Natural killer cell (primary cell): ENCODE data around the gene FAT1. TPM values are rescaled to one million over a fixed set of nuclear protein-coding genes. Genes with fewer than 3 reads are reported as not detected.

Source experiments
- ATAC-seq, 3 donors: fragments of 150-1000 bp in 2 of 3; fragments of 200-7000 bp in 1 of 3; cut with Tn5 transposase; 1 replicate in 1 of 3; 2 replicates in 2 of 3; pipeline ENCODE4 v1.10.0; 2021; ENCODE audit warnings: mild to moderate bottlenecking in 2 of 3, moderate library complexity in 2 of 3
- DNase-seq, 2 donors: peaks; one replicate each; pipeline versions ENCODE4 v3.0.0 to v3.0.0-alpha.2; 2013 to 2021; ENCODE audit warnings: mixed read lengths in 1 of 2
- H3K27ac ChIP-seq: one replicate; pipeline ENCODE4 v1.5.1; 2013; ENCODE audit warnings: mild to moderate bottlenecking, low read length
- H3K27me3 ChIP-seq: one replicate; pipeline ENCODE4 v1.6.1; 2013; ENCODE audit warnings: low read length; ENCODE audit not compliant: control insufficient read depth, insufficient read depth
- H3K36me3 ChIP-seq: one replicate; pipeline ENCODE4 v1.6.1; 2013; ENCODE audit warnings: low read length; ENCODE audit not compliant: control insufficient read depth, insufficient read depth
- H3K4me1 ChIP-seq: one replicate; pipeline ENCODE4 v1.6.1; 2013; ENCODE audit warnings: low read length; ENCODE audit not compliant: control insufficient read depth, insufficient read depth
- H3K4me3 ChIP-seq: one replicate; pipeline ENCODE4 v1.5.1; 2013; ENCODE audit warnings: low read length
- H3K9me3 ChIP-seq: one replicate; pipeline ENCODE4 v1.6.1; 2013; ENCODE audit warnings: low read length; ENCODE audit not compliant: control insufficient read depth, insufficient read depth
- H3K27ac Mint-ChIP-seq, 2 donors: one replicate each; pipeline ENCODE4 v1.8.0; 2022; ENCODE audit warnings: mild to moderate bottlenecking in 2 of 2, mixed read lengths in 2 of 2, moderate library complexity in 1 of 2
- H3K27me3 Mint-ChIP-seq, 2 donors: one replicate each; pipeline ENCODE4 v1.8.0; 2022; ENCODE audit warnings: low read depth in 2 of 2, mixed read lengths in 2 of 2
- H3K36me3 Mint-ChIP-seq: one replicate; pipeline ENCODE4 v1.8.0; 2022; ENCODE audit warnings: mixed read lengths
- H3K4me1 Mint-ChIP-seq, 2 donors: one replicate each; pipeline ENCODE4 v1.8.0; 2022; ENCODE audit warnings: mixed read lengths in 2 of 2
- H3K4me3 Mint-ChIP-seq: one replicate; pipeline ENCODE4 v1.8.0; 2022; ENCODE audit warnings: mild to moderate bottlenecking, moderate library complexity, mixed read lengths
- H3K9me3 Mint-ChIP-seq, 2 donors: one replicate each; pipeline ENCODE4 v1.8.0; 2022; ENCODE audit warnings: mixed read lengths in 2 of 2
- WGBS: methylation state at CpG from one replicate; pipeline ENCODE4 v1.1.7; 2013; ENCODE audit warnings: missing lambda C conversion rate; ENCODE audit not compliant: insufficient coverage; 5-methylcytosine and 5-hydroxymethylcytosine counted together
- intact Hi-C: fragments of 100-400 bp; cut with micrococcal nuclease; formaldehyde crosslinking; loops from one replicate; pipeline ENCODE4 v1.14.2; 2022
- total RNA-seq, 4 donors: library from RNA; stranded (reverse); fragments of 120-200 nt in 1 of 4; gene quantifications; one replicate each; pipeline versions ENCODE4 v1.2.3 to v1.2.4, GENCODE V29; 2013 to 2022
- TF ChIP-seq, protein P1 (sequence below): fragments of 200-600 bp; IDR thresholded peaks from one replicate; pipeline ENCODE4 v1.8.0; 2022; ENCODE audit warnings: antibody characterized with exemption

FAT1 gene
- total RNA-seq, 3 donors from 2014 or later (not counting 1 experiment from before 2014, with no cell fraction given): not detected

- no peaks in the 10 kb centered on the region for H3K36me3 ChIP-seq
- H3K4me3 ChIP-seq: no peak overlapping the region
- 88% methylated on average over 3 of the region's 3 CpGs for WGBS
- no peak for DNase-seq
- H3K4me1 ChIP-seq: no peaks in the 10 kb centered on the region
- Mint-ChIP-seq H3K9me3 (peaks cover 2 to 7% of the 10 kb centered on the region in 2 donors), H3K36me3 (no peaks in the 10 kb centered on the region), H3K4me1 (no peaks in the 10 kb centered on the region), H3K27me3 (no peaks in the 10 kb centered on the region), H3K27ac (no peak overlapping the region), H3K4me3 (no peak overlapping the region)
- TF ChIP-seq, protein P1, sequence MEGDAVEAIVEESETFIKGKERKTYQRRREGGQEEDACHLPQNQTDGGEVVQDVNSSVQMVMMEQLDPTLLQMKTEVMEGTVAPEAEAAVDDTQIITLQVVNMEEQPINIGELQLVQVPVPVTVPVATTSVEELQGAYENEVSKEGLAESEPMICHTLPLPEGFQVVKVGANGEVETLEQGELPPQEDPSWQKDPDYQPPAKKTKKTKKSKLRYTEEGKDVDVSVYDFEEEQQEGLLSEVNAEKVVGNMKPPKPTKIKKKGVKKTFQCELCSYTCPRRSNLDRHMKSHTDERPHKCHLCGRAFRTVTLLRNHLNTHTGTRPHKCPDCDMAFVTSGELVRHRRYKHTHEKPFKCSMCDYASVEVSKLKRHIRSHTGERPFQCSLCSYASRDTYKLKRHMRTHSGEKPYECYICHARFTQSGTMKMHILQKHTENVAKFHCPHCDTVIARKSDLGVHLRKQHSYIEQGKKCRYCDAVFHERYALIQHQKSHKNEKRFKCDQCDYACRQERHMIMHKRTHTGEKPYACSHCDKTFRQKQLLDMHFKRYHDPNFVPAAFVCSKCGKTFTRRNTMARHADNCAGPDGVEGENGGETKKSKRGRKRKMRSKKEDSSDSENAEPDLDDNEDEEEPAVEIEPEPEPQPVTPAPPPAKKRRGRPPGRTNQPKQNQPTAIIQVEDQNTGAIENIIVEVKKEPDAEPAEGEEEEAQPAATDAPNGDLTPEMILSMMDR: no peak
- intact Hi-C loops: no loop called here
- H3K27ac ChIP-seq: no peak overlapping the region
- H3K27me3 ChIP-seq: no peaks in the 10 kb centered on the region
- no peaks in the 10 kb centered on the region for H3K9me3 ChIP-seq
- no peak for ATAC-seq
These were observed 105.7 kb downstream of the FAT1 start for GRCh38 chr4:186617921-186618320.

GRCh38 chr4:186607490-186607889 is 116.2 kb downstream of the FAT1 start:
- Mint-ChIP-seq H3K27ac (no peak overlapping the region), H3K4me3 (no peak overlapping the region), H3K36me3 (no peaks in the 10 kb centered on the region), H3K9me3 (peaks cover 4 to 10% of the 10 kb centered on the region in 2 donors), H3K4me1 (no peaks in the 10 kb centered on the region), H3K27me3 (no peaks in the 10 kb centered on the region)
- no peak overlapping the region for H3K27ac ChIP-seq
- no peaks in the 10 kb centered on the region for H3K4me1 ChIP-seq
- DNase-seq: no peak
- TF ChIP-seq, protein P1: no peak
- no peak for ATAC-seq
- no peak overlapping the region for H3K4me3 ChIP-seq
- no peaks in the 10 kb centered on the region for H3K36me3 ChIP-seq
- H3K27me3 ChIP-seq: no peaks in the 10 kb centered on the region
- H3K9me3 ChIP-seq: peaks cover 3% of the 10 kb centered on the region
- 77% methylated on average over 1 of the region's 1 CpG for WGBS
- intact Hi-C loops: no loop called here

GRCh38 chr4:186606591-186606992 is 117.1 kb downstream of the FAT1 start:
- DNase-seq (no peak), ATAC-seq (no peak)
- no peak overlapping the region for H3K27ac ChIP-seq
- no peaks in the 10 kb centered on the region for H3K4me1 Mint-ChIP-seq
- H3K9me3 Mint-ChIP-seq: peaks cover 4 to 10% of the 10 kb centered on the region in 2 donors
- H3K36me3 Mint-ChIP-seq: no peaks in the 10 kb centered on the region
- intact Hi-C loops: no loop called here
- H3K36me3 ChIP-seq: no peaks in the 10 kb centered on the region
- H3K4me1 ChIP-seq: no peaks in the 10 kb centered on the region
- 87% methylated on average over 6 of the region's 6 CpGs for WGBS
- H3K4me3 ChIP-seq: no peak overlapping the region
- peaks cover 3% of the 10 kb centered on the region for H3K9me3 ChIP-seq
- H3K27me3 ChIP-seq: no peaks in the 10 kb centered on the region
- no peak overlapping the region for H3K4me3 Mint-ChIP-seq
- H3K27me3 Mint-ChIP-seq: no peaks in the 10 kb centered on the region
- TF ChIP-seq, protein P1: no peak
- H3K27ac Mint-ChIP-seq: no peak overlapping the region

GRCh38 chr4:186605261-186605865 is 118.3 kb downstream of the FAT1 start:
- no peak overlapping the region for H3K27ac ChIP-seq
- Mint-ChIP-seq H3K27me3 (no peaks in the 10 kb centered on the region), H3K9me3 (peaks cover 4 to 10% of the 10 kb centered on the region in 2 donors), H3K4me1 (no peaks in the 10 kb centered on the region), H3K27ac (no peak overlapping the region), H3K36me3 (no peaks in the 10 kb centered on the region), H3K4me3 (no peak overlapping the region)
- H3K4me3 ChIP-seq: no peak overlapping the region
- no peaks in the 10 kb centered on the region for H3K27me3 ChIP-seq
- DNase-seq (no peak), ATAC-seq (no peak)
- 83% methylated on average over 3 of the region's 3 CpGs for WGBS
- intact Hi-C loops: no loop called here
- no peaks in the 10 kb centered on the region for H3K36me3 ChIP-seq
- no peaks in the 10 kb centered on the region for H3K4me1 ChIP-seq
- H3K9me3 ChIP-seq: peaks cover 3% of the 10 kb centered on the region
- TF ChIP-seq, protein P1: no peak
